DND-41 (cell line): ENCODE measurements around the gene CHD9.

ENCODE experiments used
- ATAC-seq: fragments of 200-7000 bp; cut with Tn5 transposase; 3 replicates; pipeline ENCODE4 v1.9.1; 2021; ENCODE audit warnings: low read depth; ENCODE audit not compliant: insufficient read depth
- DNase-seq: peaks from one replicate; pipeline ENCODE4 v3.0.0-alpha.2; 2020
- H2AFZ ChIP-seq: 2 replicates; pipeline ENCODE4 v1.6.0; 2012; ENCODE audit warnings: low read depth, low read length
- H3K27ac ChIP-seq: 2 replicates; pipeline ENCODE4 v1.5.1; 2012; ENCODE audit warnings: low read length, inconsistent platforms
- H3K27me3 ChIP-seq: fragments of 200-600 bp; sonication (generic); 2 replicates; pipeline ENCODE4 v1.6.0; 2012; ENCODE audit warnings: low read length, mild to moderate bottlenecking, inconsistent platforms; ENCODE audit not compliant: insufficient read depth, poor library complexity
- H3K36me3 ChIP-seq: 2 replicates; pipeline ENCODE4 v1.5.1; 2012; ENCODE audit warnings: low read length, inconsistent platforms; ENCODE audit not compliant: insufficient read depth
- H3K4me1 ChIP-seq: 2 replicates; pipeline ENCODE4 v1.5.1; 2012; ENCODE audit warnings: mild to moderate bottlenecking, low read length; ENCODE audit not compliant: insufficient read depth
- H3K4me2 ChIP-seq: 2 replicates; pipeline ENCODE4 v1.6.0; 2012; ENCODE audit warnings: mild to moderate bottlenecking, moderate library complexity, low read length, inconsistent platforms; ENCODE audit not compliant: insufficient read depth
- H3K4me3 ChIP-seq, 2 experiments: fragments of 200-600 bp in 1 of 2; shearing (Covaris generic) in 1 of 2; 2 replicates each; pipeline ENCODE4 v1.5.1; 2012 to 2016; ENCODE audit warnings: inconsistent platforms in 2 of 2, low read length in 2 of 2, mild to moderate bottlenecking in 2 of 2, low read depth in 1 of 2, moderate library complexity in 1 of 2
- H3K79me2 ChIP-seq: 2 replicates; pipeline ENCODE4 v1.6.0; 2012; ENCODE audit warnings: low read length, inconsistent platforms; ENCODE audit not compliant: insufficient read depth
- H3K9ac ChIP-seq: 2 replicates; pipeline ENCODE4 v1.6.0; 2012; ENCODE audit warnings: low read depth, mild to moderate bottlenecking, inconsistent platforms, low read length, moderate library complexity
- H3K9me3 ChIP-seq: 2 replicates; pipeline ENCODE4 v1.5.1; 2012; ENCODE audit warnings: low read length, moderate library complexity, mild to moderate bottlenecking, inconsistent platforms; ENCODE audit not compliant: insufficient read depth, severe bottlenecking
- H4K20me1 ChIP-seq: 2 replicates; pipeline ENCODE4 v1.6.0; 2012; ENCODE audit warnings: low read length; ENCODE audit not compliant: insufficient read depth
- CTCF ChIP-seq: IDR thresholded peaks from 2 replicates; pipeline ENCODE4 v1.5.1; 2012; ENCODE audit warnings: borderline replicate concordance, low read length, moderate library complexity, mild to moderate bottlenecking; ENCODE audit not compliant: poor library complexity, severe bottlenecking; ENCODE audit errors: extremely low read depth
- EZH2 ChIP-seq: IDR thresholded peaks from 3 replicates; pipeline ENCODE4 v1.6.1; 2012; ENCODE audit warnings: borderline replicate concordance, low read depth, mild to moderate bottlenecking, moderate library complexity, low read length, inconsistent platforms; ENCODE audit not compliant: severe bottlenecking

The CHD9 gene

GRCh38 chr16:53290520-53290919, 235.7 kb downstream of the CHD9 start:
- Histone ChIP-seq H4K20me1 (no peaks in the 10 kb centered on the region), H3K27me3 (no peaks in the 10 kb centered on the region), H2AFZ (no peak overlapping the region), H3K4me1 (no peaks in the 10 kb centered on the region), H3K9me3 (no peaks in the 10 kb centered on the region), H3K27ac (no peak overlapping the region), H3K36me3 (peaks cover 99% of the 10 kb centered on the region), H3K4me2 (no peak overlapping the region), H3K79me2 (no peaks in the 10 kb centered on the region), H3K9ac (no peak overlapping the region), H3K4me3 (no peak overlapping the region)
- DNase-seq, result no peak
- no peak for TF ChIP-seq CTCF
- no peak for TF ChIP-seq EZH2
- ATAC-seq, result no peak

GRCh38 chr16:53291757-53292392, 237.1 kb downstream of the CHD9 start:
- Histone ChIP-seq H3K27ac (no peak overlapping the region), H3K36me3 (peaks cover 94% of the 10 kb centered on the region), H3K9ac (no peak overlapping the region)

DNA sequence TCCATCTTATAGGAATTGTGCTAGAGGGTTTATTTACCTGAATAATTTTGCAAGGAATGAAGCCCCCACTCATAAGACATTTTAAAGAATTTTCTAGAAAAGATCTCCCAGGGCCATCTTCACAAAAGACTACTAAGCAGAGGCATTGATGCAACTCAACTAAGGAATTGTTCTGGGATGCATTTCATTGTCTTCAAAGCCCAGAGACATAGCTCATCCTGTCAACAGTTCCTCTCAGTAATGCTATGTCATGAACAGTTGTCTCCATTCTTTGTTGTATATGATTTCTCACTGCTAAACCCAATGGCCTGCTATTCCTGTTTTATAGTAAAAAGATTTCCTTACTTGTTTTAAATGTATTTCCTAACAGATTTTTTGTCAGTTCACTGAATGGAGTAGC, 242.7 kb downstream of the CHD9 start:
- no peak for DNase-seq

More at GRCh38 chr16:53291757-53292392, 237.1 kb downstream of the CHD9 start:
- Histone ChIP-seq H4K20me1 (no peaks in the 10 kb centered on the region), H3K9me3 (no peaks in the 10 kb centered on the region), H3K4me3 (no peak overlapping the region), H2AFZ (no peak overlapping the region), H3K4me2 (no peak overlapping the region), H3K27me3 (no peaks in the 10 kb centered on the region), H3K79me2 (no peaks in the 10 kb centered on the region), H3K4me1 (no peaks in the 10 kb centered on the region)
- DNase-seq, result no peak
- TF ChIP-seq CTCF (no peak), EZH2 (no peak)
- ATAC-seq, result no peak

More for the DNA sequence above, 242.7 kb downstream of the CHD9 start:
- H4K20me1 ChIP-seq, result no peaks in the 10 kb centered on the region
- no peak for ATAC-seq
- no peak overlapping the region for H3K27ac ChIP-seq
- H3K9me3 ChIP-seq, result no peaks in the 10 kb centered on the region
- TF ChIP-seq CTCF, result no peak
- TF ChIP-seq EZH2, result no peak
- H3K36me3 ChIP-seq, result peaks cover 83% of the 10 kb centered on the region
- no peaks in the 10 kb centered on the region for H3K4me1 ChIP-seq
- H3K9ac ChIP-seq, result no peak overlapping the region
- H3K27me3 ChIP-seq, result no peaks in the 10 kb centered on the region
- H3K4me3 ChIP-seq, result no peak overlapping the region
- no peak overlapping the region for H2AFZ ChIP-seq
- H3K79me2 ChIP-seq, result no peaks in the 10 kb centered on the region
- H3K4me2 ChIP-seq, result no peak overlapping the region
